ENCODE data around the gene CYP27C1. TPM values are rescaled to one million over a fixed set of nuclear protein-coding genes. Genes with fewer than 3 reads are reported as not detected.

The CYP27C1 gene
- total and polyA plus RNA-seq, 2 donors from 2014 or later, result 0.35 TPM; not detected in 1

DNA sequence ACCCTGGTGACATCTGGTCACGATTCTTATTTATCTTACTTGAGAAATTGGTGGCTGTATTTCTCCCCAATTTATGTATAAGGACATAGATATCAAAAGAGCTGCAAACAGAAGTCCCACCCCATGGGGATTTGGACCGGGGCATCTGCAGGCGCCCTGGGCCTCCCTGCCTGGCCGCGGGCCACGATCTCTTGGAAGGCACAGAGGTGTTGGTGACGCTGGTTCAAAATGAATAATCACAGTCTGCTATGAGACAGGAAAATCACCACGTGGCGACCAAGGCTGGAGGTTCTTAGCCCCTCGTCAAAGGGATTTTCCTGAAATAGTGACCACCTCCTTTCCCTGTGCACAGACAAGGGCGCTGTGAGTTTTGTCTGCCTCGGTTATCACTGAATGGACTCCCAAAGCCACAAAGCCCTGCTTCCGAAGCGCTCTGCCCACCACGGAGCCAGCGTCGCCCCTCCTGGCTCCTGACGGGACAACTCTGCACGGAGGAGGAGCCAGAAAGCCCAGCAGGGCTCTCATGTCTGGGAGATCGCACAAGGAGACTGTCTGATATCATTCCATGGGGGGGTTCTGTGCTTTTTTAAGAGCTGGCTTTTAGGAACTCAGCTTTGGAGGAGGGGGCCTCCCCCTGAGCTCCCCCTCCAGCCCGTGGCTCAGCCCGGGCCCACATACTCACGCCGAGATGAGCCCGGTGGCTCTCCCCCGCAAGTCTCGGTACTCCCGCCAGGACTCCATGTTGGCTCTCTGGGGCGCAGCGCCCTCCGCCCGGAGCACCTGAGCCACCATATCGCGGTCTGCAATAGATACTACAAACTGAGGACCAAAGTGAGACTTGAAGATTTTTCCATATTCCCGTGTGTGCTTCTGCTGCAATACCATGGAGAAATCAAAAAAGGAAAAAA, 14.6 kb downstream of the CYP27C1 start:
- Histone ChIP-seq H3K4me1 (ENCODE audit: control insufficient read depth in 2 of 3, insufficient read depth in 2 of 3, low read depth in 1 of 3, low read length in 3 of 3) (no peaks in the 10 kb centered on the region), H3K36me3 (ENCODE audit: control insufficient read depth in 2 of 3, insufficient read depth in 3 of 3, low read length in 3 of 3) (no peaks in the 10 kb centered on the region), H3K4me3 (ENCODE audit: low read length in 3 of 3) (no peak overlapping the region), H3K27ac (ENCODE audit: low read depth in 2 of 2, low read length in 2 of 2) (no peak overlapping the region), H3K9me3 (ENCODE audit: control insufficient read depth in 2 of 3, insufficient read depth in 1 of 3, low read length in 3 of 3) (no peaks in the 10 kb centered on the region), H3K27me3 (ENCODE audit: control insufficient read depth, insufficient read depth, low read length) (no peaks in the 10 kb centered on the region), H3K9ac (ENCODE audit: low read length in 3 of 3) (no peak overlapping the region)
- DNase-seq (no peak), FAIRE-seq (no peak)
- TF ChIP-seq, protein P1, sequence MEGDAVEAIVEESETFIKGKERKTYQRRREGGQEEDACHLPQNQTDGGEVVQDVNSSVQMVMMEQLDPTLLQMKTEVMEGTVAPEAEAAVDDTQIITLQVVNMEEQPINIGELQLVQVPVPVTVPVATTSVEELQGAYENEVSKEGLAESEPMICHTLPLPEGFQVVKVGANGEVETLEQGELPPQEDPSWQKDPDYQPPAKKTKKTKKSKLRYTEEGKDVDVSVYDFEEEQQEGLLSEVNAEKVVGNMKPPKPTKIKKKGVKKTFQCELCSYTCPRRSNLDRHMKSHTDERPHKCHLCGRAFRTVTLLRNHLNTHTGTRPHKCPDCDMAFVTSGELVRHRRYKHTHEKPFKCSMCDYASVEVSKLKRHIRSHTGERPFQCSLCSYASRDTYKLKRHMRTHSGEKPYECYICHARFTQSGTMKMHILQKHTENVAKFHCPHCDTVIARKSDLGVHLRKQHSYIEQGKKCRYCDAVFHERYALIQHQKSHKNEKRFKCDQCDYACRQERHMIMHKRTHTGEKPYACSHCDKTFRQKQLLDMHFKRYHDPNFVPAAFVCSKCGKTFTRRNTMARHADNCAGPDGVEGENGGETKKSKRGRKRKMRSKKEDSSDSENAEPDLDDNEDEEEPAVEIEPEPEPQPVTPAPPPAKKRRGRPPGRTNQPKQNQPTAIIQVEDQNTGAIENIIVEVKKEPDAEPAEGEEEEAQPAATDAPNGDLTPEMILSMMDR (IDR thresholded peaks at IDR 0.05; ENCODE audit: borderline replicate concordance, extremely low read depth, insufficient read depth), result no peak
- intact Hi-C loops (cut with DNase I), result no loop called here

DNA sequence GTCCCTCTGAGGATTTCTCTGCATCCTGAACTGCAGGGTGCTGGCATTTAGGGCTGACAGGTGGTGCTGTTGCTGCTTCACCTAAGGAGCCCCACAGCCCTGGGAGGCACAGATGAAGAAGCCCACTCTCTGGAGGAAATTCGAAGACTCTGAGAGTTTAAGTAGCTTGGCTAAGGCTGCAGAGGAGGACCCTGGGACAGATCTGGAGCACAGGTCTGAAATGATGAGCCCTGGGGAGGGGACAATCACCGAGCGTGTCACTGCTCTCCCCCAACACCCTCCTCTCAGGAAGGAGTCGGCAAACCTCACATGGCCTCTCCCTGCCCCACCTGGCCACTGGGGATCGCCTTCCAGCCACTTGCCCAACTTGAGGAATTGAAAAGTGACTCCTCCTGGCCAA, 18.6 kb downstream of the CYP27C1 start:
- FAIRE-seq, result no peak

DNA sequence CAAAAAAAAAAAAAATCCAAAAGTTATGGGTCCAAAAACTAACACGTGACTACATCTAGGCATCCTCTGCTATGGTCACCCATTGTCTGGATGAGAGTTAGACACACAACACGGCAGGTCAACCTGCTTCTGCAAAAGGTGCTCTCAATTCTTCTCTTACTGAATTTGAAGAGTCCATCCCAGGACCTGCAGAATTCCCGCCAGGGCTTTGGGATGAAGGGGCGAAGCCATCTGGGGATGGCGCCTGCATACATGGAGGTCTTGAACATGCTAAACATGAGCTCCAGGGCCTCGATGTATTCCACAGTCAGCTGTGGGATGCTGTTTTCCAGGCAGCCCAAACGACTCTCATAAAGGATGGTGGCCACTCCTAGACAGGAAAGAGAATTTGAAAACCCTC, 19.1 kb downstream of the CYP27C1 start:
- Histone ChIP-seq H3K36me3 (ENCODE audit: control insufficient read depth in 2 of 3, insufficient read depth in 3 of 3, low read length in 3 of 3) (no peaks in the 10 kb centered on the region), H3K9me3 (ENCODE audit: control insufficient read depth in 2 of 3, insufficient read depth in 1 of 3, low read length in 3 of 3) (no peaks in the 10 kb centered on the region), H3K27me3 (ENCODE audit: control insufficient read depth, insufficient read depth, low read length) (no peaks in the 10 kb centered on the region), H3K27ac (ENCODE audit: low read depth in 2 of 2, low read length in 2 of 2) (no peak overlapping the region), H3K4me3 (ENCODE audit: low read length in 3 of 3) (no peak overlapping the region), H3K9ac (ENCODE audit: low read length in 3 of 3) (no peak overlapping the region), H3K4me1 (ENCODE audit: control insufficient read depth in 2 of 3, insufficient read depth in 2 of 3, low read depth in 1 of 3, low read length in 3 of 3) (no peaks in the 10 kb centered on the region)
- DNase-seq, result no peak
- intact Hi-C loops (cut with DNase I), result no loop called here
- FAIRE-seq, result no peak
- TF ChIP-seq, protein P1 (IDR thresholded peaks at IDR 0.05; ENCODE audit: borderline replicate concordance, extremely low read depth, insufficient read depth), result no peak

More for the DNA sequence above, 18.6 kb downstream of the CYP27C1 start:
- H3K4me3 ChIP-seq (ENCODE audit: low read length in 3 of 3), result no peak overlapping the region
- no peaks in the 10 kb centered on the region for H3K36me3 ChIP-seq (ENCODE audit: control insufficient read depth in 2 of 3, insufficient read depth in 3 of 3, low read length in 3 of 3)
- H3K27ac ChIP-seq (ENCODE audit: low read depth in 2 of 2, low read length in 2 of 2), result no peak overlapping the region
- no peaks in the 10 kb centered on the region for H3K4me1 ChIP-seq (ENCODE audit: control insufficient read depth in 2 of 3, insufficient read depth in 2 of 3, low read depth in 1 of 3, low read length in 3 of 3)
- no peak overlapping the region for H3K9ac ChIP-seq (ENCODE audit: low read length in 3 of 3)
- H3K9me3 ChIP-seq (ENCODE audit: control insufficient read depth in 2 of 3, insufficient read depth in 1 of 3, low read length in 3 of 3), result no peaks in the 10 kb centered on the region
- no peak for DNase-seq
- H3K27me3 ChIP-seq (ENCODE audit: control insufficient read depth, insufficient read depth, low read length), result no peaks in the 10 kb centered on the region
- TF ChIP-seq, protein P1 (IDR thresholded peaks at IDR 0.05; ENCODE audit: borderline replicate concordance, extremely low read depth, insufficient read depth), result no peak
- intact Hi-C loops (cut with DNase I), result no loop called here

Measured in kidney (tissue), 14 donors.